Measurements from ENCODE around the gene SNAI3. TPM values are rescaled to one million over a fixed set of nuclear protein-coding genes. Genes with fewer than 3 reads are reported as not detected.

Gene SNAI3
- total and polyA plus RNA-seq, 2 of the 8 experiments (the other 6 are each of a cell fraction or from before 2014, with no cell fraction given), result 8.5 to 13.3 TPM

- peak; percentile 67 to 76 (median 76) for TF ChIP-seq CTCF (IDR thresholded peaks at IDR 0.05; ENCODE audit: control extremely low read depth in 1 of 3, insufficient read depth in 1 of 3, low read depth in 1 of 3, low read length in 3 of 3)
- TF ChIP-seq KDM4A (IDR thresholded peaks at IDR 0.05; ENCODE audit: low read depth, low read length, severe bottlenecking), result no peak
- TF ChIP-seq USF2 (IDR thresholded peaks at IDR 0.05; ENCODE audit: low read length), result no peak
- no peak for TF ChIP-seq RNF2 (IDR thresholded peaks at IDR 0.05; ENCODE audit: borderline replicate concordance, low read depth, low read length, missing control alignments, poor library complexity, severe bottlenecking)
- TF ChIP-seq JUND (IDR thresholded peaks at IDR 0.05; ENCODE audit: low read length), result no peak
- TF ChIP-seq HDAC2 (IDR thresholded peaks at IDR 0.05; ENCODE audit: borderline replicate concordance in 1 of 2, low read depth in 2 of 2, low read length in 2 of 2), result no peak
- no peak for TF ChIP-seq TAF7 (optimal IDR thresholded peaks at IDR 0.05; ENCODE audit: borderline replicate concordance, low read depth, low read length)
- no peak for TF ChIP-seq CHD2 (IDR thresholded peaks at IDR 0.05; ENCODE audit: low read length)
Measured at GRCh38 chr16:88697831-88698615, 11.7 kb upstream of the SNAI3 start (continued).

Data from H1 (cell line).